Left forelimb (tissue), 1 donor: Measurements from ENCODE around the gene PAF1.

ENCODE experiments used
- DNase-seq: peaks from one replicate; pipeline ENCODE4 v3.0.0-alpha.2; 2018; ENCODE audit warnings: low spot score

The PAF1 gene

GRCh38 chr19:39405261-39405957 is 14.5 kb upstream of the PAF1 start:
- DNase-seq, result no peak

- DNase-seq, result peak; percentile 97
These were observed 12.7 kb upstream of the PAF1 start for GRCh38 chr19:39403331-39404312.

- peak; percentile 91 for DNase-seq
These were observed 11.7 kb upstream of the PAF1 start for GRCh38 chr19:39402346-39403300.

GRCh38 chr19:39401549-39402345 is 10.8 kb upstream of the PAF1 start:
- DNase-seq, result no peak

GRCh38 chr19:39401070-39401548 is 10.2 kb upstream of the PAF1 start:
- no peak for DNase-seq

- no peak for DNase-seq
These were observed 9.2 kb upstream of the PAF1 start for GRCh38 chr19:39400061-39400460.

GRCh38 chr19:39399668-39400050 is 8.8 kb upstream of the PAF1 start:
- DNase-seq, result no peak

GRCh38 chr19:39398297-39398864 is 7.5 kb upstream of the PAF1 start:
- no peak for DNase-seq

GRCh38 chr19:39397360-39398296 is 6.7 kb upstream of the PAF1 start:
- DNase-seq, result peak; percentile 89

- no peak for DNase-seq
These were observed 505 bp downstream of the PAF1 start for GRCh38 chr19:39390451-39390750.

GRCh38 chr19:39389631-39390414 is 1.1 kb downstream of the PAF1 start:
- no peak for DNase-seq

GRCh38 chr19:39388657-39389056 is 2.2 kb downstream of the PAF1 start:
- DNase-seq, result no peak

- no peak for DNase-seq
These were observed 4.3 kb downstream of the PAF1 start for GRCh38 chr19:39386557-39386956.

- no peak for DNase-seq
These were observed 5.1 kb downstream of the PAF1 start for GRCh38 chr19:39385629-39386411.

GRCh38 chr19:39384839-39385568 is 5.9 kb downstream of the PAF1 start:
- no peak for DNase-seq

- no peak for DNase-seq
These were observed 7.7 kb downstream of the PAF1 start for GRCh38 chr19:39382991-39383828.
